Body of pancreas (tissue), 4 donors: Measurements from ENCODE around the gene ABCA3. TPM values are rescaled to one million over a fixed set of nuclear protein-coding genes. Genes with fewer than 3 reads are reported as not detected.

Experiments
- ATAC-seq: fragments of 150-250 bp; one replicate; pipeline ENCODE4 v1.9.1; 2016
- DNase-seq, 4 donors: peaks; one replicate each; pipeline ENCODE4 v3.0.0-alpha.2; 2019
- H3K27ac ChIP-seq, 4 donors: fragments of 200-600 bp; sonication (generic); 1 replicate in 3 of 4; 2 replicates in 1 of 4; pipeline versions ENCODE4 v1.5.1 to v1.6.1; 2016 to 2019; ENCODE audit warnings: mild to moderate bottlenecking in 1 of 4, mixed read lengths in 1 of 4, moderate library complexity in 1 of 4
- H3K27me3 ChIP-seq, 2 donors: fragments of 200-600 bp; sonication (generic); one replicate each; pipeline ENCODE4 v1.6.0; 2016; ENCODE audit warnings: mild to moderate bottlenecking in 1 of 2
- H3K36me3 ChIP-seq, 2 donors: fragments of 200-600 bp; sonication (generic); replicated peaks in 1 of 2; 2 replicates each; pipeline ENCODE4 v1.5.1; 2016; ENCODE audit warnings: low read depth in 2 of 2; ENCODE audit not compliant: insufficient read depth in 1 of 2
- H3K4me1 ChIP-seq: fragments of 200-600 bp; sonication (generic); one replicate; pipeline ENCODE4 v1.6.0; 2016
- H3K4me3 ChIP-seq, 2 donors: fragments of 200-600 bp; sonication (generic); 1 replicate in 1 of 2; 2 replicates in 1 of 2; pipeline ENCODE4 v1.5.1; 2016 to 2019
- H3K9me3 ChIP-seq, 3 donors: fragments of 200-600 bp; sonication (generic); 1 replicate in 2 of 3; 2 replicates in 1 of 3; pipeline ENCODE4 v1.5.1; 2016
- POLR2A ChIP-seq, 3 donors: fragments of 450-650 bp; IDR thresholded peaks; one replicate each; pipeline ENCODE4 v1.6.1; 2016; ENCODE audit warnings: antibody characterized with exemption in 3 of 3, mild to moderate bottlenecking in 2 of 3
- WGBS, 2 donors: methylation state at CpG; one replicate each; pipeline ENCODE4 v1.1.5; 2017; 5-methylcytosine and 5-hydroxymethylcytosine counted together
- intact Hi-C: fragments of 100-400 bp; cut with DNase I; formaldehyde crosslinking; loops from one replicate; pipeline ENCODE4 v1.15.1; 2023
- total RNA-seq, 2 donors: library from RNA; depleted of rRNA; stranded (reverse); fragments of >200 nt; gene quantifications; one replicate each; pipeline ENCODE4 v1.1.0, GENCODE V29; 2016
- TF ChIP-seq, protein P1 (sequence below), 7 experiments: fragments of 450-650 bp in 4 of 7; fragments of 200-600 bp in 3 of 7; sonication (generic) in 3 of 7; IDR thresholded peaks; one replicate each; pipeline ENCODE4 v1.5.1; 2016 to 2019; ENCODE audit warnings: antibody characterized with exemption in 7 of 7

ABCA3 gene
- total RNA-seq, 2 donors from 2014 or later, result 13.8 to 21.0 TPM

DNA sequence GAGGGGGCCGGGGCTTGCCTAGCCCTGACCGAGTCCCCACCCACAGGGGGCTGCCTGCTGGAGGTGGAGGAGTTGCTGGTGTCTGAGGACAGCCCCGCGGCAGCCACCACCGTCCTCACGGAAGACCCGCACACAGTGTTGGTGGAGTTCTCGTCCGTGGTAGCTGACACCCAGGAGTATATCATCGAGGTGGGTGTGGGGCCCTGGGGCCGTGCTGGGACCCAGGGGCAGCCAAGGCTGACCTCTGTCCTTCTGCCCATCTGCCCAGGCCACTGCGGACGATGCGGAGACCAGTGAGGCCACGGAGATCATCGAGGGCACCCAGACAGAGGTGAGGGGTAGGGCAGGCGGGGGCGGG is 105.7 kb downstream of the ABCA3 start:
- H3K9me3 ChIP-seq, result no peaks in the 10 kb centered on the region
- H3K36me3 ChIP-seq, result peaks cover 8 to 26% of the 10 kb centered on the region in 2 donors
- WGBS, 2 donors, result 91% methylated on average over 18 of the region's 18 CpGs; no CpG with 5 or more reads in 1 of the 2 donors
- DNase-seq (no peak), ATAC-seq (no peak)
- peaks cover 0 to 5% of the 10 kb centered on the region in 2 donors for H3K27me3 ChIP-seq
- H3K27ac ChIP-seq, result no peak overlapping the region
- TF ChIP-seq POLR2A (IDR thresholded peaks at IDR 0.05), result no peak
- TF ChIP-seq, protein P1, sequence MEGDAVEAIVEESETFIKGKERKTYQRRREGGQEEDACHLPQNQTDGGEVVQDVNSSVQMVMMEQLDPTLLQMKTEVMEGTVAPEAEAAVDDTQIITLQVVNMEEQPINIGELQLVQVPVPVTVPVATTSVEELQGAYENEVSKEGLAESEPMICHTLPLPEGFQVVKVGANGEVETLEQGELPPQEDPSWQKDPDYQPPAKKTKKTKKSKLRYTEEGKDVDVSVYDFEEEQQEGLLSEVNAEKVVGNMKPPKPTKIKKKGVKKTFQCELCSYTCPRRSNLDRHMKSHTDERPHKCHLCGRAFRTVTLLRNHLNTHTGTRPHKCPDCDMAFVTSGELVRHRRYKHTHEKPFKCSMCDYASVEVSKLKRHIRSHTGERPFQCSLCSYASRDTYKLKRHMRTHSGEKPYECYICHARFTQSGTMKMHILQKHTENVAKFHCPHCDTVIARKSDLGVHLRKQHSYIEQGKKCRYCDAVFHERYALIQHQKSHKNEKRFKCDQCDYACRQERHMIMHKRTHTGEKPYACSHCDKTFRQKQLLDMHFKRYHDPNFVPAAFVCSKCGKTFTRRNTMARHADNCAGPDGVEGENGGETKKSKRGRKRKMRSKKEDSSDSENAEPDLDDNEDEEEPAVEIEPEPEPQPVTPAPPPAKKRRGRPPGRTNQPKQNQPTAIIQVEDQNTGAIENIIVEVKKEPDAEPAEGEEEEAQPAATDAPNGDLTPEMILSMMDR (IDR thresholded peaks at IDR 0.05), result no peak
- no peak overlapping the region for H3K4me3 ChIP-seq
- intact Hi-C loops, result no loop called here
- H3K4me1 ChIP-seq, result peaks cover 23% of the 10 kb centered on the region

DNA sequence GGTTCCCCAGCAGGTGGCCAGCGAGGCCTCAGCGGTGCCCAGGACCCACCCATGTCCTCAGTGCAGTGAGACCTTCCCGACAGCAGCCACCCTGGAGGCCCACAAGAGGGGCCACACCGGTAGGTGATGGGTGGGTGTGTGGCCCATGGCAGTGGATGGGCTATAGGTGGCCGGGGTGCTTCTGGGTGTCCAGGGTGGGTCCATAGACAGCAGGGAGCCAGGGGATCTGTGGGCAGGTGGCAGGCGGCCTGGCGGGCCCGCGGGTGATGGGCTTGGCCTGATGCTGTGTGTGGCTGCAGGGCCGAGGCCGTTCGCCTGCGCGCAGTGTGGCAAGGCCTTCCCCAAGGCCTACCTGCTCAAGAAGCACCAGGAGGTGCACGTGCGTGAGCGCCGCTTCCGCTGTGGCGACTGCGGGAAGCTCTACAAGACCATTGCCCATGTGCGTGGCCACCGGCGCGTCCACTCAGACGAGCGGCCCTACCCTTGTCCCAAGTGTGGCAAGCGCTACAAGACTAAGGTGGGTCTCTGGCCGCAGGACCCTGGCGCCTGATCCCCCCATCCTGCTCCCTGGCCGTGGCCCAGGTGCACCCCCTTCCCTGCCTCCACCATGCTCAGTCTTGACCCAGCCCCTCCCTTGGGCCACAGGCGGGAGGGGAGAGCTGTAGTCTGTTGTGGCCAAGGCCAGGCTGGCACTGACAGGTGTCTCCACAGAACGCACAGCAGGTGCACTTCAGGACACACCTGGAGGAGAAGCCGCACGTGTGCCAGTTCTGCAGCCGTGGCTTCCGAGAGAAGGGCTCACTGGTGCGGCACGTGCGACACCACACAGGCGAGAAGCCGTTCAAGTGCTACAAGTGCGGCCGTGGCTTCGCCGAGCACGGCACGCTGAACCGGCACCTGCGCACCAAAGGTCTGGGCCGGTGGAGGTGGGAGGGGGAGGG is 106.4 kb downstream of the ABCA3 start:
- TF ChIP-seq, protein P1 (IDR thresholded peaks at IDR 0.05), result no peak
- no peak for TF ChIP-seq POLR2A (IDR thresholded peaks at IDR 0.05)
- peaks cover 13 to 30% of the 10 kb centered on the region in 2 donors for H3K36me3 ChIP-seq
- no peak overlapping the region for H3K27ac ChIP-seq
- WGBS, 2 donors, result 87 to 99% methylated on average over 14 to 30 of the region's 51 CpGs
- H3K27me3 ChIP-seq, result peaks cover 0 to 5% of the 10 kb centered on the region in 2 donors
- H3K4me1 ChIP-seq, result peaks cover 23% of the 10 kb centered on the region
- intact Hi-C loops, result no loop called here
- H3K9me3 ChIP-seq, result no peaks in the 10 kb centered on the region
- H3K4me3 ChIP-seq, result no peak overlapping the region
- ATAC-seq, result no peak
- DNase-seq, result no peak

DNA sequence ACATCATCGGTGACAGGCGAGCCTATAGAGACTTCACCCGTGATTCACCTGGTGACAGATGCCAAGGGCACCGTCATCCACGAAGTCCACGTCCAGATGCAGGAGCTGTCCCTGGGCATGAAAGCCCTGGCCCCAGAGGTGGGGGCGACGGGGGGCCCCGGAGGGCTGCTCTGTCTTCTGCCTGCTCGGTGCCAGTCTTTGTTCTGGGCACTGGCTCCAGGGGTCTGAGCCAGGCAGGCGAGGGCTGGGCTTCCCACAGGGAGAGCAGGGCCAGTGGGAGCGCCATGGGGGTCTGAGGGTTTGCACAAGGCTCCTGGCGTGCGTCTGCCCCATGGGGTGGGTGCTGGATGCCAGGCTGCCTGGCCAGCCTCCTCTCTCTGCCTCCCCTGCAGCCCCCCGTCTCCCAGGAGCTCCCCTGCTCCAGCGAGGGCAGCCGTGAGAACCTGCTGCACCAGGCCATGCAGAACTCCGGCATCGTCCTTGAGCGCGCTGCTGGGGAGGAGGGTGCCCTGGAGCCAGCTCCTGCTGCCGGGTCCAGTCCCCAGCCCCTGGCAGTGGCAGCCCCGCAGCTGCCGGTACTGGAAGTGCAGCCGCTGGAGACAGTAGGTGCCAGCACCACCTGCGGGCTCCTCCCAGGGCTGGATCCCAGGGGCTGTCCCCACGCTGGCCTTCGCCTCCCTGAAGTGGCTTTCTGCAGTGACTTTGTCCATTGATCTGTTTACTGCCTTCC is 107.3 kb downstream of the ABCA3 start:
- no peak overlapping the region for H3K4me3 ChIP-seq
- no peak for ATAC-seq
- H3K27me3 ChIP-seq, result peaks cover 0 to 5% of the 10 kb centered on the region in 2 donors
- DNase-seq, result no peak
- H3K9me3 ChIP-seq, result no peaks in the 10 kb centered on the region
- peaks cover 23% of the 10 kb centered on the region for H3K4me1 ChIP-seq
- no peak for TF ChIP-seq POLR2A (IDR thresholded peaks at IDR 0.05)
- TF ChIP-seq, protein P1 (IDR thresholded peaks at IDR 0.05), result no peak
- intact Hi-C loops, result no loop called here
- H3K36me3 ChIP-seq, result peaks cover 17 to 32% of the 10 kb centered on the region in 2 donors
- no peak overlapping the region for H3K27ac ChIP-seq
- 92% methylated on average over 23 of the region's 28 CpGs; no CpG with 5 or more reads in 1 of the 2 donors for WGBS, 2 donors

DNA sequence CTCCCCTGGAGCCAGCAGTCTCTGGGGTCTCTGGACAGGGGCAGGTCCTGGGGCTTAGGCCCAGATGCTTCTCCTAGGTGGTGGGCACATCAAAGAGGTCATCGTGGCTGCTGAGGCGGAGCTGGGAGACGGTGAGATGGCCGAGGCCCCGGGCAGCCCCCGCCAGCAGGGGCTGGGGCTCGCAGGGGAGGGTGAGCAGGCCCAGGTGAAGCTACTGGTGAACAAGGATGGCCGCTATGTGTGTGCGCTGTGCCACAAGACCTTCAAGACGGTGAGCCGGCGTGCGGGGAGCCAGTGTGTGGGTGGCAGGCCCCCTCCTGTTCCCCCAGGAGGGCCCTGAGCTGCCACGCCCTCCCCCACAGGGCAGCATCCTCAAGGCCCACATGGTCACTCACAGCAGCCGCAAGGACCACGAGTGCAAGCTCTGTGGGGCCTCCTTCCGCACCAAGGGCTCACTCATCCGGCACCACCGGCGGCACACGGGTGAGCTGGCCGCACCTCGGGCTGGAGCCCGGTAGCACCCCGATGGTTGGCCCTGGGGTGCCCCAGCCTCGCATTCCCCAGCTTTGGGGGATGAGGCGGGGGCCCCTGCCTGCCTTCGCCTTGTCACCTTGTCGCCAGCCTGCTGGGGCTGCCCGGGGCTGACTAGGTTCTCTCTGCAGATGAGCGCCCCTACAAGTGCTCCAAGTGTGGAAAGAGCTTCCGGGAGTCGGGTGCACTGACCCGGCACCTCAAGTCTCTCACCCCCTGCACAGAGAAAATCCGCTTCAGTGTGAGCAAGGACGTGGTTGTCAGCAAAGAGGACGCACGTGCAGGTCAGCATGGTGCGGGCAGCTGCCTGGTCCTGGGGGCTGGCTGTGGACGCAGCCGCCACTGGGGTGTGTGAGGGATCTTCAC is 108.2 kb downstream of the ABCA3 start:
- no peaks in the 10 kb centered on the region for H3K9me3 ChIP-seq
- intact Hi-C loops, result no loop called here
- 84 to 87% methylated on average over 12 to 38 of the region's 41 CpGs for WGBS, 2 donors
- H3K4me1 ChIP-seq, result peaks cover 16% of the 10 kb centered on the region
- H3K36me3 ChIP-seq, result peaks cover 17 to 32% of the 10 kb centered on the region in 2 donors
- H3K27me3 ChIP-seq, result peaks cover 0 to 5% of the 10 kb centered on the region in 2 donors
- DNase-seq, result no peak
- TF ChIP-seq, protein P1 (IDR thresholded peaks at IDR 0.05), result no peak
- TF ChIP-seq POLR2A (IDR thresholded peaks at IDR 0.05), result no peak
- no peak overlapping the region for H3K4me3 ChIP-seq
- no peak for ATAC-seq
- H3K27ac ChIP-seq, result no peak overlapping the region
